ENCODE measurements around the gene SPDEF. TPM values are rescaled to one million over a fixed set of nuclear protein-coding genes. Genes with fewer than 3 reads are reported as not detected.
A peak's percentile ranks its signal among the peaks of the same experiment; 100 is the strongest.

Gene SPDEF
- total and polyA plus RNA-seq, 2 of the 13 experiments (the other 11 are each of a cell fraction or from before 2014, with no cell fraction given), result not detected

- no TSS peak for BruUV-seq (replicated peaks)
- no peak for FAIRE-seq
- no peak overlapping the region for H2AFZ ChIP-seq (ENCODE audit: low read length)
- H3K4me1 ChIP-seq (ENCODE audit: insufficient read depth, low read length), result peaks cover 11% of the 10 kb centered on the region
- WGBS (ENCODE audit: low lambda C conversion rate), result 98% methylated on average over 10 of the region's 10 CpGs
- no peak for DNase-seq (ENCODE audit: low spot score)
- H3K9me3 ChIP-seq (ENCODE audit: low read length), result no peaks in the 10 kb centered on the region
- ChIA-PET POLR2A (no interaction called here), CTCF (ENCODE audit: low intra/inter-chr PET ratio, low total read pairs) (no interaction called here)
- H3K79me2 ChIP-seq (ENCODE audit: insufficient read depth, low read length), result peaks cover 17% of the 10 kb centered on the region
- H4K20me1 ChIP-seq (ENCODE audit: insufficient read depth, low read length), result peaks cover 4% of the 10 kb centered on the region; the same call in 1 of the 2 replicates
- H3K4me2 ChIP-seq (ENCODE audit: low read depth, low read length), result no peak overlapping the region
- H3K4me3 ChIP-seq (replicated peaks in 1 of 3; ENCODE audit: insufficient read depth in 1 of 3, low read depth in 2 of 3, low read length in 3 of 3), result no peak overlapping the region
- TF ChIP-seq KDM1A (CRISPR knock-in tag; IDR thresholded peaks at IDR 0.05) (no peak), SETDB1 (CRISPR knock-in tag; IDR thresholded peaks at IDR 0.05; ENCODE audit: borderline replicate concordance) (no peak), MAFF (IDR thresholded peaks at IDR 0.05; ENCODE audit: low read depth, low read length) (peak; percentile 34; the same call in 1 of the 2 replicates), GABPA (IDR thresholded peaks at IDR 0.05; ENCODE audit: low read depth, low read length) (no peak), GABPA (CRISPR knock-in tag; IDR thresholded peaks at IDR 0.05; ENCODE audit: low read depth) (no peak), MAFK (conservative IDR thresholded peaks at IDR 0.05 in 1 of 2, IDR thresholded peaks at IDR 0.05 in 1 of 2; ENCODE audit: low read length in 2 of 2) (peak; percentile 51 to 61; a peak in 3 of 4 replicates), ZNF18 (CRISPR knock-in tag; IDR thresholded peaks at IDR 0.05; ENCODE audit: insufficient replicate concordance) (no peak), ZNF121 (CRISPR knock-in tag; IDR thresholded peaks at IDR 0.05) (no peak), YY1 (IDR thresholded peaks at IDR 0.05; ENCODE audit: insufficient read depth, insufficient replicate concordance, low read depth, low read length) (no peak), ZNF691 (CRISPR knock-in tag; IDR thresholded peaks at IDR 0.05; ENCODE audit: borderline replicate concordance, low read depth) (no peak)
- ATAC-seq, result no peak
- no peak overlapping the region for H3K27ac ChIP-seq (ENCODE audit: extremely low read length, insufficient read depth, low read length)
- in situ Hi-C loops (cut with HindIII; ENCODE audit: extremely low pct_ligation_motif_present, low pct_unique_long_range_greater_than_20kb), result no loop called here
- peaks cover 20 to 43% of the 10 kb centered on the region in 2 experiments for H3K36me3 ChIP-seq (replicated peaks in 1 of 2; ENCODE audit: control insufficient read depth in 1 of 2, insufficient read depth in 2 of 2, low read length in 2 of 2)
- no peaks in the 10 kb centered on the region for H3K27me3 ChIP-seq (ENCODE audit: control insufficient read depth in 1 of 2, insufficient read depth in 2 of 2, low read length in 2 of 2)
- no peak overlapping the region for H3K9ac ChIP-seq (ENCODE audit: insufficient read depth, low read depth, low read length)
- intact Hi-C loops (cut with micrococcal nuclease; ENCODE audit: unreplicated experiment), result no loop called here
These were observed 36.3 kb upstream of the SPDEF start for GRCh38 chr6:34592208-34592952.

Data from HepG2 (cell line).